Activated CD8-positive, alpha-beta T cell treated with anti-CD3 and anti-CD28 coated beads for 36 hours (primary cell): ENCODE measurements around the gene ADAM15. TPM values are rescaled to one million over a fixed set of nuclear protein-coding genes. Genes with fewer than 3 reads are reported as not detected.

Experiments
- ATAC-seq: fragments of 200-7000 bp; cut with Tn5 transposase; one replicate; pipeline ENCODE4 v1.10.0; 2021; ENCODE audit warnings: mild to moderate bottlenecking, moderate library complexity
- CTCF ChIA-PET: fragments of 350-600 bp; sonication (Branson Sonifier 250); formaldehyde crosslinking; loops from one replicate; lab custom pipeline; 2021; ENCODE audit warnings: antibody characterized with exemption; lab: Charles Lee
- POLR2A ChIA-PET: fragments of 350-600 bp; sonication (Branson Sonifier 250); formaldehyde crosslinking; loops from one replicate; lab custom pipeline; 2021; ENCODE audit warnings: antibody characterized with exemption; lab: Charles Lee
- DNase-seq: peaks from one replicate; pipeline ENCODE4 v3.0.0-alpha.2; 2020
- H3K27ac Mint-ChIP-seq: one replicate; pipeline ENCODE4 v1.8.0; 2021; ENCODE audit warnings: mild to moderate bottlenecking, mixed read lengths
- H3K27me3 Mint-ChIP-seq: one replicate; pipeline ENCODE4 v1.8.0; 2021; ENCODE audit warnings: mixed read lengths
- H3K36me3 Mint-ChIP-seq: one replicate; pipeline ENCODE4 v1.8.0; 2021; ENCODE audit warnings: low read depth, mixed read lengths
- H3K4me1 Mint-ChIP-seq: one replicate; pipeline ENCODE4 v1.8.0; 2021; ENCODE audit warnings: low read depth, mixed read lengths
- H3K4me3 Mint-ChIP-seq: one replicate; pipeline ENCODE4 v1.8.0; 2021; ENCODE audit warnings: mild to moderate bottlenecking, moderate library complexity, mixed read lengths
- H3K9me3 Mint-ChIP-seq: one replicate; pipeline ENCODE4 v1.8.0; 2021; ENCODE audit warnings: mixed read lengths
- CTCF ChIP-seq: fragments of 200-600 bp; IDR thresholded peaks from one replicate; pipeline ENCODE4 v1.8.0; 2022; ENCODE audit warnings: antibody characterized with exemption, mild to moderate bottlenecking
- intact Hi-C: fragments of 100-400 bp; cut with micrococcal nuclease; formaldehyde crosslinking; loops from one replicate; pipeline ENCODE4 v1.10.0; 2022
- total RNA-seq, 2 experiments: library from RNA; stranded (reverse); gene quantifications; one replicate each; pipeline ENCODE4 v1.2.3, GENCODE V29; 2021

The ADAM15 gene
- total RNA-seq, 2 experiments from 2014 or later, result 36.4 to 37.2 TPM

DNA sequence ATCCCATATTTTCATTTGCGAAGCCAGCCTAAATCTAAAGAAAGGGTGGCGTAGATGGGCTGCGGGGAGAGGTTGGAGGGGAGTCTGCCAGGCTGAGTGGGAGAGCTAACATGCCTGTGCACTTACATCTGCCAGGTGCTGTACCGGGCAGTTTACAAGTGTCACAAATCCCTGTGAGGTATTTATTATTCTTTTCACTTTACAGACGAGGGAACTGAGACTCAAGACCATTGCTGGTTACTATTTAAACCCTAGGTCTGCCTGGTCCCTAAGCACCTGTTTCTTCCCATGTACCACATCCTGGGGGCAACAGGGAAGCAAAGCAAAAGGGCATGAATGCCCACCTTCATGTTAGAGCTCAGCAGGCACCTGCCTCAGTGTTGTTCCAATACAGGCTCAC, 57.2 kb downstream of the ADAM15 start:
- intact Hi-C loops, result loop anchor here (5.0 kb wide), 1 partner anchor 59 kb away; no protein-coding TSS in a partner anchor
- no peak for TF ChIP-seq CTCF
- Mint-ChIP-seq H3K4me3 (no peak overlapping the region), H3K27me3 (no peaks in the 10 kb centered on the region), H3K27ac (no peak overlapping the region), H3K9me3 (no peaks in the 10 kb centered on the region), H3K36me3 (no peaks in the 10 kb centered on the region), H3K4me1 (no peaks in the 10 kb centered on the region)
- POLR2A ChIA-PET, result interaction anchor here (0.8 kb wide), 1 partner anchor 16 kb away, joined by 3 read pairs; no protein-coding TSS in a partner anchor
- DNase-seq (no peak), ATAC-seq (no peak)
- CTCF ChIA-PET, result interaction anchor here (0.9 to 2.3 kb wide), 3 partner anchors 17 to 59 kb away, joined by 3 to 8 read pairs (median 7); no protein-coding TSS in a partner anchor

- DNase-seq (no peak), ATAC-seq (no peak)
- Mint-ChIP-seq H3K4me1 (no peaks in the 10 kb centered on the region), H3K27me3 (no peaks in the 10 kb centered on the region), H3K9me3 (no peaks in the 10 kb centered on the region), H3K36me3 (no peaks in the 10 kb centered on the region), H3K27ac (no peak overlapping the region), H3K4me3 (no peak overlapping the region)
- TF ChIP-seq CTCF, result no peak
- intact Hi-C loops, result no loop called here
- POLR2A ChIA-PET, result no interaction called here
- CTCF ChIA-PET, result interaction anchor here (0.7 to 2.7 kb wide), 2 partner anchors 19 to 21 kb away, joined by 3 to 11 read pairs; no protein-coding TSS in a partner anchor
Observed at GRCh38 chr1:155110381-155110780, 59.3 kb downstream of the ADAM15 start.

DNA sequence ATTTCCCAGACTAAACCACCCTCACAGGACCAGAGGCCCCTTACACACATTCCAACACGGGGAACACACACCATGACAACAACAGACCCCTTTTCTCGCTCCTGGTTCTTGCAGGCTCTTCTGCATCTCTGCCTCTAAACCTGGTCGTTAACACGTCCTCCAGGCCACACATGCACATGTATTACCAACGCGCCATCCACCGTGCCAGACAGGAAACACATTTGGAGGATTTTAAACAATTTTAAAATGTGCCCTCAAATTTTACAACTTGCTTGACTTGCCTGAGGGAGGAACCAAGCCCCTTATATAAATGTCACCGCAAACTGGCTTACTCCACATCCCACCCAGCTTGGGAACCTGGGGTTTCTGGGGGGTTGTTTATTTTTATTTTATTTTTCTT, 59.7 kb downstream of the ADAM15 start:
- ATAC-seq (no peak), DNase-seq (no peak)
- H3K36me3 Mint-ChIP-seq, result no peaks in the 10 kb centered on the region
- no peak overlapping the region for H3K27ac Mint-ChIP-seq
- H3K4me3 Mint-ChIP-seq, result no peak overlapping the region
- intact Hi-C loops, result no loop called here
- POLR2A ChIA-PET, result no interaction called here
- H3K9me3 Mint-ChIP-seq, result no peaks in the 10 kb centered on the region
- no peaks in the 10 kb centered on the region for H3K4me1 Mint-ChIP-seq
- TF ChIP-seq CTCF, result no peak
- CTCF ChIA-PET, result interaction anchor here (0.7 to 2.7 kb wide), 2 partner anchors 19 to 21 kb away, joined by 3 to 11 read pairs; no protein-coding TSS in a partner anchor
- H3K27me3 Mint-ChIP-seq, result no peaks in the 10 kb centered on the region

Other genes with a start within 250 kb of the ADAM15 start
- gene KCNN3, start 181.0 kb upstream of the ADAM15 start, total RNA-seq, result under 1 TPM in 1 of 2 experiments, not detected in 1; 0.11 TPM
- 10 to 100 TPM; 32.3 to 33.2 TPM for gene PMVK, start 114.6 kb upstream of the ADAM15 start, total RNA-seq
- 10 to 100 TPM; 17.7 to 19.4 TPM for gene PBXIP1, start 95.2 kb upstream of the ADAM15 start, total RNA-seq
- gene PYGO2, start 89.5 kb upstream of the ADAM15 start, total RNA-seq, result 10 to 100 TPM; 21.2 to 21.8 TPM
- 10 to 100 TPM; 32.3 to 34.2 TPM for gene SHC1, start 80.6 kb upstream of the ADAM15 start, total RNA-seq
- 100 to 1,000 TPM; 172 to 173 TPM for gene CKS1B, start 76.6 kb upstream of the ADAM15 start, total RNA-seq
- 10 to 100 TPM; 31.5 to 32.9 TPM for gene FLAD1, start 68.0 kb upstream of the ADAM15 start, total RNA-seq
- not detected for gene LENEP, start 57.7 kb upstream of the ADAM15 start, total RNA-seq
- 10 to 100 TPM; 26.3 to 26.5 TPM for gene ZBTB7B, start 48.5 kb upstream of the ADAM15 start, total RNA-seq
- under 1 TPM; 0.20 to 0.36 TPM for gene DCST2, start 17.5 kb upstream of the ADAM15 start, total RNA-seq
- not detected for gene DCST1, start 17.5 kb upstream of the ADAM15 start, total RNA-seq
- 1 to 10 TPM; 7.1 to 7.8 TPM for gene EFNA4, start 12.4 kb downstream of the ADAM15 start, total RNA-seq
- gene EFNA3, start 27.5 kb downstream of the ADAM15 start, total RNA-seq, result 1 to 10 TPM; 5.1 to 8.6 TPM
- gene EFNA1, start 76.6 kb downstream of the ADAM15 start, total RNA-seq, result under 1 TPM; 0.59 to 0.60 TPM
- gene SLC50A1, start 84.5 kb downstream of the ADAM15 start, total RNA-seq, result 10 to 100 TPM; 59.7 to 64.0 TPM
- 10 to 100 TPM; 37.1 to 38.1 TPM for gene DPM3, start 89.2 kb downstream of the ADAM15 start, total RNA-seq
- gene KRTCAP2, start 122.0 kb downstream of the ADAM15 start, total RNA-seq, result 100 to 1,000 TPM; 124 to 125 TPM
- gene TRIM46, start 122.5 kb downstream of the ADAM15 start, total RNA-seq, result 1 to 10 TPM; 5.8 to 6.1 TPM
- gene THBS3, start 156.6 kb downstream of the ADAM15 start, total RNA-seq, result 10 to 100 TPM; 11.1 to 12.0 TPM
- 10 to 100 TPM; 59.2 to 61.0 TPM for gene MTX1, start 157.4 kb downstream of the ADAM15 start, total RNA-seq
- gene ENTREP3, start 204.2 kb downstream of the ADAM15 start, total RNA-seq, result 10 to 100 TPM; 41.1 to 42.2 TPM
- 10 to 100 TPM; 81.3 to 97.2 TPM for gene SCAMP3, start 211.0 kb downstream of the ADAM15 start, total RNA-seq
- gene CLK2, start 222.2 kb downstream of the ADAM15 start, total RNA-seq, result 10 to 100 TPM; 80.6 to 85.4 TPM
- gene HCN3, start 226.1 kb downstream of the ADAM15 start, total RNA-seq, result 1 to 10 TPM; 1.5 TPM